Smooth muscle cell (in vitro differentiated cells): Measurements from ENCODE around the gene ARHGAP22. TPM values are rescaled to one million over a fixed set of nuclear protein-coding genes. Genes with fewer than 3 reads are reported as not detected.

ENCODE experiments used
- DNase-seq: peaks from one replicate; lab custom pipeline; 2025; ENCODE audit not compliant: unreplicated experiment; lab: John Stamatoyannopoulos, UW
- H2AFZ ChIP-seq: fragments of 200-600 bp; sonication (generic); 2 replicates; pipeline ENCODE4 v1.6.0; 2016; ENCODE audit warnings: antibody characterized with exemption, low read depth, mild to moderate bottlenecking
- H3F3A ChIP-seq: fragments of 200-600 bp; sonication (generic); 2 replicates; pipeline ENCODE4 v1.6.0; 2017; ENCODE audit warnings: antibody characterized with exemption, low read depth
- H3K27ac ChIP-seq: fragments of 200-600 bp; sonication (generic); 2 replicates; pipeline ENCODE4 v1.5.1; 2016; ENCODE audit warnings: low read depth, mild to moderate bottlenecking
- H3K27me3 ChIP-seq: fragments of 200-600 bp; sonication (generic); 2 replicates; pipeline ENCODE4 v1.6.1; 2016; ENCODE audit warnings: low read depth, mild to moderate bottlenecking
- H3K36me3 ChIP-seq: fragments of 200-600 bp; sonication (generic); 2 replicates; pipeline ENCODE4 v1.5.1; 2016; ENCODE audit warnings: low read depth
- H3K4me1 ChIP-seq: fragments of 200-600 bp; sonication (generic); 2 replicates; pipeline ENCODE4 v1.5.1; 2016; ENCODE audit warnings: low read depth
- H3K4me2 ChIP-seq: fragments of 200-600 bp; sonication (generic); 2 replicates; pipeline ENCODE4 v1.6.0; 2016; ENCODE audit warnings: mild to moderate bottlenecking
- H3K4me3 ChIP-seq: fragments of 200-600 bp; sonication (generic); 2 replicates; pipeline ENCODE4 v1.5.1; 2016; ENCODE audit warnings: mild to moderate bottlenecking
- H3K79me2 ChIP-seq: fragments of 200-600 bp; sonication (generic); 2 replicates; pipeline ENCODE4 v1.6.0; 2016; ENCODE audit warnings: low read depth, mild to moderate bottlenecking
- H3K9ac ChIP-seq: fragments of 200-600 bp; sonication (generic); 2 replicates; pipeline ENCODE4 v1.6.0; 2016; ENCODE audit warnings: low read depth
- H3K9me3 ChIP-seq: fragments of 200-600 bp; sonication (generic); replicated peaks from 2 replicates; pipeline ENCODE4 v1.5.1; 2016; ENCODE audit warnings: low read depth
- H4K20me1 ChIP-seq: fragments of 200-600 bp; sonication (generic); 2 replicates; pipeline ENCODE4 v1.6.0; 2016; ENCODE audit warnings: low read depth
- WGBS: methylation state at CpG from one replicate; pipeline ENCODE4 v1.1.7; 2016; ENCODE audit warnings: low lambda C conversion rate; 5-methylcytosine and 5-hydroxymethylcytosine counted together
- polyA plus RNA-seq: library from polyadenylated mRNA; unstranded; fragments of >200 nt; fragmentation: Nextera tagmentation; extraction: Ambion mirVana; gene quantifications from 2 replicates; pipeline ENCODE4 v1.2.1, GENCODE V29; 2016
- total RNA-seq: library from RNA; depleted of rRNA; stranded (reverse); fragments of >200 nt; gene quantifications from 2 replicates; pipeline ENCODE4 v1.2.3, GENCODE V29; 2014
- TF ChIP-seq, protein P1 (sequence below): fragments of 200-600 bp; sonication (generic); IDR thresholded peaks from 2 replicates; pipeline ENCODE4 v1.5.1; 2017; ENCODE audit warnings: borderline replicate concordance, mild to moderate bottlenecking, antibody characterized with exemption; ENCODE audit not compliant: insufficient read depth, poor library complexity, severe bottlenecking

The ARHGAP22 gene
- total and polyA plus RNA-seq, 2 experiments from 2014 or later: 1.8 to 8.8 TPM

DNA sequence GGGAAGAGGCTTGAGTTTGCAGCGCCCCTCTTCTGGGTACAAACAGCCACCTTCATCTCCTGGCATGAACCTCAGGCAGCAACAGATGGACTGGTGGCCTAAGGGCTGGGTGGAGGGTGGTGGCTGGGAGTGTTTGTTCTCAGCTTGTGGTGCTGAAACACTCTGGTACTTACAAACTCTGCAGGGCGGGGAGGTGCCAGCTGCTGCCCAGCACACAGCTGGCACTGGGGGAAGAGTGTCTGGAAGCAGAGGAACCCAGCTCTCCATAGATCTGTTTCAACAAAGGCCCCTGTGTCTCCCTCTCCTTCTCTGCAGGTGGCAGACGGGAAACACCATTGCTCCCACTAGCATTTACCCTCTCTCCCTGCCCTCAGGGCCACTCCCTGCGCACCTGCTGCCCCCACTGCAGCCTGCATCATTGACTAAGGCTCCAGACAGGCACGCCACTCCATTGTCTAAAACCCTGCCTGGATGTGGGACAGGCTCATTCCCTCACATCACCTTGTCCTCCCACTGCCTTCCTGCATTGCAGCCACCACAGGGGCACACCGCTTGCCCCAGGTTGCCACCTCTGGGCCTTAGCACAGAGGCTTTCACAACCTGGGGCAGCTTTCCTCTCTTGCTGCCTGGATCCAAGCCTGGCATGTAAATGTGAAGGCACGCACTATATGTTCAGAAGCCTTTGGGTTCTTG is 6.5 kb downstream of the ARHGAP22 start:
- TF ChIP-seq, protein P1, sequence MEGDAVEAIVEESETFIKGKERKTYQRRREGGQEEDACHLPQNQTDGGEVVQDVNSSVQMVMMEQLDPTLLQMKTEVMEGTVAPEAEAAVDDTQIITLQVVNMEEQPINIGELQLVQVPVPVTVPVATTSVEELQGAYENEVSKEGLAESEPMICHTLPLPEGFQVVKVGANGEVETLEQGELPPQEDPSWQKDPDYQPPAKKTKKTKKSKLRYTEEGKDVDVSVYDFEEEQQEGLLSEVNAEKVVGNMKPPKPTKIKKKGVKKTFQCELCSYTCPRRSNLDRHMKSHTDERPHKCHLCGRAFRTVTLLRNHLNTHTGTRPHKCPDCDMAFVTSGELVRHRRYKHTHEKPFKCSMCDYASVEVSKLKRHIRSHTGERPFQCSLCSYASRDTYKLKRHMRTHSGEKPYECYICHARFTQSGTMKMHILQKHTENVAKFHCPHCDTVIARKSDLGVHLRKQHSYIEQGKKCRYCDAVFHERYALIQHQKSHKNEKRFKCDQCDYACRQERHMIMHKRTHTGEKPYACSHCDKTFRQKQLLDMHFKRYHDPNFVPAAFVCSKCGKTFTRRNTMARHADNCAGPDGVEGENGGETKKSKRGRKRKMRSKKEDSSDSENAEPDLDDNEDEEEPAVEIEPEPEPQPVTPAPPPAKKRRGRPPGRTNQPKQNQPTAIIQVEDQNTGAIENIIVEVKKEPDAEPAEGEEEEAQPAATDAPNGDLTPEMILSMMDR: no peak
- 93% methylated on average over 7 of the region's 7 CpGs for WGBS
- no peaks in the 10 kb centered on the region for H4K20me1 ChIP-seq

DNA sequence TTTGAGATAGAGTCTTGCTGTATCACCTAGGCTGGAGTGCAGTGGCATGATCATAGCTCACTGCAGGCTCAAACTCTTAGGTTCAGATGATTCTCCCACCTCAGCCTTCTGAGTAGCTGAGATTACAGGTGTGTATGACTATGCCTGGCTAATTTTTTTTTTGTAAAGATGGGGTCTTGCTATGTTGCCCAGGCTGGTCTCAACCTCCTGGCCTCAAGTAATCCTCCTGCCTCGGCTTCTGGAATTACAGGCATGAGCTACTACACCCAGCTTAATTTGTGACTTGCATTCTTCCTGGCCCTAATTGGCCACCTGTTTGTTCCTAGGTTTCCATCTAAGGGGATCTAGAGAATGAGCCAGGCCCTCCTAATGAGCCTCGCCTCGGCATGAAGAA is 9.3 kb downstream of the ARHGAP22 start:
- TF ChIP-seq, protein P1: no peak
- H3K9ac ChIP-seq: no peak overlapping the region
- DNase-seq: no peak
- 95% methylated on average over 3 of the region's 3 CpGs for WGBS
- H3K36me3 ChIP-seq: no peaks in the 10 kb centered on the region
- no peak overlapping the region for H3K27ac ChIP-seq
- peaks cover 6% of the 10 kb centered on the region for H3K27me3 ChIP-seq
- no peaks in the 10 kb centered on the region for H3F3A ChIP-seq
- H3K4me2 ChIP-seq: no peak overlapping the region
- H3K79me2 ChIP-seq: no peaks in the 10 kb centered on the region
- H3K4me1 ChIP-seq: peaks cover 7% of the 10 kb centered on the region
- no peaks in the 10 kb centered on the region for H3K9me3 ChIP-seq
- no peaks in the 10 kb centered on the region for H4K20me1 ChIP-seq
- H2AFZ ChIP-seq: no peak overlapping the region
- H3K4me3 ChIP-seq: no peak overlapping the region

More for the DNA sequence above, 6.5 kb downstream of the ARHGAP22 start:
- Histone ChIP-seq H3K4me2 (no peak overlapping the region), H3K9ac (no peak overlapping the region), H3K27ac (no peak overlapping the region), H2AFZ (no peak overlapping the region), H3F3A (no peaks in the 10 kb centered on the region), H3K36me3 (no peaks in the 10 kb centered on the region), H3K79me2 (no peaks in the 10 kb centered on the region), H3K4me3 (no peak overlapping the region), H3K9me3 (no peaks in the 10 kb centered on the region), H3K27me3 (peaks cover 6% of the 10 kb centered on the region), H3K4me1 (peaks cover 7% of the 10 kb centered on the region)
- DNase-seq: no peak

DNA sequence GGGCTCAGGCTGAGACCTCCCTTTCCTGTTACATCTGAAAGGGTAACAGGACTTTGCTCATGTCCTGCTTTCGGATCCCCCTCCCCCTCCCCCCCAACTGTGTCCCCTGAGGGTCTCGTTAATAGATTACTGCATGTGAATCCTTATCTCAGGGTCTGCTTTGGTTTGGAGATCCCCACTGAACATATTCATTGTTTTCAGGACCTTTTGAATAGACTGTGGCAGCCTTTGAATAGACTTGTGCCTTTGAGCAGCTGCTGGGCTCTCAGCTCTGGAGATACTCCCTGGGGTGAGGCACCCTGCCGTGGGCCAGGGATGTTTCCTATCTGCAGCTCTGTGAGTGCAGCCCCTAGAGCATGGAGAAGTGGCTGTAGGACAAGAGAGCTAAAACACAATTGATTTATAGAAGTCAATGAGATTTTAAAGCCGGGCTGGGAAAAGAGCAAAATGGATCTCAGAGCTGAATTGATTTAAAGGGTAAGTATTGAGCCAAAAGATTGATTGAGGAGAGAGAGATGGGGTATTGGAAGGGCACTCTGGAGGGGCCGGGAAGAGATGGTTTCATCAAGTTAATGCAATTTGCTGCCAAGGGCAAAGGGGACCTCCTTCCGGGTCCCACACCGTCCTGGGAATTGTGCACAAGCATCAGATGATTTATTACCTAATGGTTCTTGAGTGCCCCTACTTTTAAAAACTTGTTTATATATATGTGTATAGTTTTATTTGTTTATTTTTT is 9.9 kb downstream of the ARHGAP22 start:
- no peak overlapping the region for H3K27ac ChIP-seq
- H4K20me1 ChIP-seq: no peaks in the 10 kb centered on the region
- no peaks in the 10 kb centered on the region for H3K9me3 ChIP-seq
- TF ChIP-seq, protein P1: no peak
- H3K36me3 ChIP-seq: no peaks in the 10 kb centered on the region
- DNase-seq: no peak
- H3K4me2 ChIP-seq: no peak overlapping the region
- no peak overlapping the region for H3K9ac ChIP-seq
- H3F3A ChIP-seq: no peaks in the 10 kb centered on the region
- H3K4me3 ChIP-seq: no peak overlapping the region
- WGBS: 66% methylated on average over 7 of the region's 7 CpGs
- no peaks in the 10 kb centered on the region for H3K79me2 ChIP-seq
- no peak overlapping the region for H2AFZ ChIP-seq
- peaks cover 6% of the 10 kb centered on the region for H3K27me3 ChIP-seq
- H3K4me1 ChIP-seq: peaks cover 7% of the 10 kb centered on the region
